Glomerular visceral epithelial cell (primary cell): ENCODE measurements around the gene KLK8.
"Not testable (repeated sequence)": the region's sequence is repeated elsewhere in the genome, so short reads cannot be mapped to it uniquely, and the experiment has no call there.

Experiments used
- DNase-seq: peaks from one replicate; pipeline ENCODE4 v3.0.0-alpha.2; 2016; ENCODE audit errors: extremely low spot score

The KLK8 gene

GRCh38 chr19:50982186-50982585 lies 19.2 kb downstream of the KLK8 start:
- no peak for DNase-seq

GRCh38 chr19:50981587-50982146 lies 19.7 kb downstream of the KLK8 start:
- DNase-seq: no peak

- DNase-seq: no peak
These were observed 21.2 kb downstream of the KLK8 start for GRCh38 chr19:50980208-50980607.

GRCh38 chr19:50979758-50980157 lies 21.6 kb downstream of the KLK8 start:
- no peak for DNase-seq

- no peak for DNase-seq
These were observed 22.5 kb downstream of the KLK8 start for GRCh38 chr19:50978772-50979390.

GRCh38 chr19:50977626-50978025 lies 23.8 kb downstream of the KLK8 start:
- no peak for DNase-seq

GRCh38 chr19:50975766-50976165 lies 25.6 kb downstream of the KLK8 start:
- no peak for DNase-seq

- no peak for DNase-seq
These were observed 26.5 kb downstream of the KLK8 start for GRCh38 chr19:50974702-50975556.

- no peak for DNase-seq
These were observed 28.5 kb downstream of the KLK8 start for GRCh38 chr19:50972795-50973376.

- DNase-seq: not testable (repeated sequence)
These were observed 31.6 kb downstream of the KLK8 start for GRCh38 chr19:50969810-50970209.

GRCh38 chr19:50969413-50969760 lies 32.0 kb downstream of the KLK8 start, which contains the start of gene KLK6:
KLK6 (minus strand) TSS chr19:50969591; CDS start chr19:50968104, 1,487 bp downstream.
- DNase-seq: no peak

GRCh38 chr19:50968716-50969412 lies 32.5 kb downstream of the KLK8 start:
- DNase-seq: no peak

GRCh38 chr19:50967929-50968715 lies 33.3 kb downstream of the KLK8 start:
- no peak for DNase-seq

GRCh38 chr19:50964266-50964665 lies 37.1 kb downstream of the KLK8 start:
- no peak for DNase-seq

GRCh38 chr19:50963381-50963780 lies 38.0 kb downstream of the KLK8 start:
- DNase-seq: no peak

- DNase-seq: no peak
These were observed 39.2 kb downstream of the KLK8 start for GRCh38 chr19:50962245-50962644.

- no peak for DNase-seq
These were observed 41.5 kb downstream of the KLK8 start for GRCh38 chr19:50959731-50960500.

- DNase-seq: no peak
These were observed 43.8 kb downstream of the KLK8 start for GRCh38 chr19:50957587-50957986.

GRCh38 chr19:50952910-50953309 lies 48.5 kb downstream of the KLK8 start, which contains the start of gene KLK5:
KLK5 (minus strand) TSS chr19:50953038; CDS start chr19:50952657, 381 bp downstream.
- no peak for DNase-seq

GRCh38 chr19:50949861-50950260 lies 51.5 kb downstream of the KLK8 start:
- no peak for DNase-seq
